Measurements from ENCODE around the gene PTMS. TPM values are rescaled to one million over a fixed set of nuclear protein-coding genes. Genes with fewer than 3 reads are reported as not detected.

PTMS gene
- total and polyA plus RNA-seq, 2 of the 13 experiments (the other 11 are each of a cell fraction or from before 2014, with no cell fraction given): 40.5 to 82.4 TPM

DNA sequence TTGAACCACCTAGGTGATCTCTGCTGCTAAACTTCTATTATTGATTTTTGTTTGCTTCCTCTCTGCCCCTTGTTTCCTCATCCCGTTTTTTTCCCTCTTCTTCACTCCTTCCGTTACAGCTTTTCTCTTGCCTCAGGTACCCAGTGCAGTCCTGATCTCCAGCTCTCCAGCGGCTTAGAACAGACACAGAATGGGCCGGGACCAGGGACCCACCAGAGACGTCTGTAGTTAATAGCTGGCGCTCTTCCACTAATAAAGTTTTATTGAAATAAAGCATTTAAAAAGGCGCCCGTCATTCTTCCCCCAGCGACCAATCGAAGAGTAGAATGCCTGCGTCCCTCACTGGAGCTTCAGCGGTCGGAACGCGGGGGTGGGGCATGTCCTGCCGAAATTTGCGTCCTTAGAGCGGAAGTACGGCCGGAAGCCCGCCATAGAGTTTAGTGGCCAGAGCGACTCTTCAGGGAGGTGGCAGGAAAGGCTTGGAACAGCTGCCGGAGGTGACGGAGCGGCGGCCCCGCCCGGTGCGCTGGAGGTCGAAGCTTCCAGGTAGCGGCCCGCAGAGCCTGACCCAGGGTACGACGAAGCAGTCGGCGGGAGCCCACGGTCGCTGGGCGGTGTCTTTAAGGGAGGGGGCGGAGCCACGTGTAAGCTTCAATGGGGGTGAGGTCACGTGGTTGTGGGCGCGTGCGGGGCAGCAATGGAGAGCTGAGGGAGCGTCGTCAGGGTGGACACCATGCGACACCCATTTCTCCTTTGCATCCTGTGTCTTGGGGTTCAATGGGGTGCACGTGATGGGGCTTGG lies 42.4 kb upstream of the PTMS start, which contains the start of gene COPS7A (continued):
- TF ChIP-seq RBM39 (IDR thresholded peaks at IDR 0.05; ENCODE audit: low read depth, low read length, poor library complexity, severe bottlenecking) (peak; percentile 44), KDM2A (CRISPR knock-in tag; IDR thresholded peaks at IDR 0.05; ENCODE audit: borderline replicate concordance, low read depth) (peak; percentile 79; the same call in 1 of the 2 replicates), RORA (CRISPR knock-in tag; IDR thresholded peaks at IDR 0.05) (no peak), MIXL1 (CRISPR knock-in tag; IDR thresholded peaks at IDR 0.05) (peak; percentile 74; the same call in 1 of the 2 replicates), NR2F1 (CRISPR knock-in tag; IDR thresholded peaks at IDR 0.05) (0 out of 4 replicates have a peak, but pooled peaks of 1 of the 2 experiments have one; percentile 42), ZKSCAN5 (CRISPR knock-in tag; IDR thresholded peaks at IDR 0.05) (no peak), SNAPC4 (CRISPR knock-in tag; IDR thresholded peaks at IDR 0.05) (peak; percentile 91), POLR2AphosphoS5 (IDR thresholded peaks at IDR 0.05; ENCODE audit: low read depth, low read length) (peak; percentile 52), ZNF224 (CRISPR knock-in tag; IDR thresholded peaks at IDR 0.05) (peak; percentile 90; the same call in 1 of the 2 replicates), SNRNP70 (IDR thresholded peaks at IDR 0.05; ENCODE audit: low read depth, low read length) (no peak)
- TF ChIP-seq, protein P1, sequence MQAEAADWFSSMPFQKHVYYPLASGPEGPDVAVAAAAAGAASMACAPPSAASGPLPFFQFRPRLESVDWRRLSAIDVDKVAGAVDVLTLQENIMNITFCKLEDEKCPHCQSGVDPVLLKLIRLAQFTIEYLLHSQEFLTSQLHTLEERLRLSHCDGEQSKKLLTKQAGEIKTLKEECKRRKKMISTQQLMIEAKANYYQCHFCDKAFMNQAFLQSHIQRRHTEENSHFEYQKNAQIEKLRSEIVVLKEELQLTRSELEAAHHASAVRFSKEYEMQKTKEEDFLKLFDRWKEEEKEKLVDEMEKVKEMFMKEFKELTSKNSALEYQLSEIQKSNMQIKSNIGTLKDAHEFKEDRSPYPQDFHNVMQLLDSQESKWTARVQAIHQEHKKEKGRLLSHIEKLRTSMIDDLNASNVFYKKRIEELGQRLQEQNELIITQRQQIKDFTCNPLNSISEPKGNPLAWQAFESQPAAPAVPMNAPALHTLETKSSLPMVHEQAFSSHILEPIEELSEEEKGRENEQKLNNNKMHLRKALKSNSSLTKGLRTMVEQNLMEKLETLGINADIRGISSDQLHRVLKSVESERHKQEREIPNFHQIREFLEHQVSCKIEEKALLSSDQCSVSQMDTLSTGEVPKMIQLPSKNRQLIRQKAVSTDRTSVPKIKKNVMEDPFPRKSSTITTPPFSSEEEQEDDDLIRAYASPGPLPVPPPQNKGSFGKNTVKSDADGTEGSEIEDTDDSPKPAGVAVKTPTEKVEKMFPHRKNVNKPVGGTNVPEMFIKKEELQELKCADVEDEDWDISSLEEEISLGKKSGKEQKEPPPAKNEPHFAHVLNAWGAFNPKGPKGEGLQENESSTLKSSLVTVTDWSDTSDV (CRISPR knock-in tag; IDR thresholded peaks at IDR 0.05): peak; percentile 95; the same call in 1 of the 2 replicates
- TF ChIP-seq, protein P2, sequence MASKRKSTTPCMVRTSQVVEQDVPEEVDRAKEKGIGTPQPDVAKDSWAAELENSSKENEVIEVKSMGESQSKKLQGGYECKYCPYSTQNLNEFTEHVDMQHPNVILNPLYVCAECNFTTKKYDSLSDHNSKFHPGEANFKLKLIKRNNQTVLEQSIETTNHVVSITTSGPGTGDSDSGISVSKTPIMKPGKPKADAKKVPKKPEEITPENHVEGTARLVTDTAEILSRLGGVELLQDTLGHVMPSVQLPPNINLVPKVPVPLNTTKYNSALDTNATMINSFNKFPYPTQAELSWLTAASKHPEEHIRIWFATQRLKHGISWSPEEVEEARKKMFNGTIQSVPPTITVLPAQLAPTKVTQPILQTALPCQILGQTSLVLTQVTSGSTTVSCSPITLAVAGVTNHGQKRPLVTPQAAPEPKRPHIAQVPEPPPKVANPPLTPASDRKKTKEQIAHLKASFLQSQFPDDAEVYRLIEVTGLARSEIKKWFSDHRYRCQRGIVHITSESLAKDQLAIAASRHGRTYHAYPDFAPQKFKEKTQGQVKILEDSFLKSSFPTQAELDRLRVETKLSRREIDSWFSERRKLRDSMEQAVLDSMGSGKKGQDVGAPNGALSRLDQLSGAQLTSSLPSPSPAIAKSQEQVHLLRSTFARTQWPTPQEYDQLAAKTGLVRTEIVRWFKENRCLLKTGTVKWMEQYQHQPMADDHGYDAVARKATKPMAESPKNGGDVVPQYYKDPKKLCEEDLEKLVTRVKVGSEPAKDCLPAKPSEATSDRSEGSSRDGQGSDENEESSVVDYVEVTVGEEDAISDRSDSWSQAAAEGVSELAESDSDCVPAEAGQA (IDR thresholded peaks at IDR 0.05; ENCODE audit: low read depth): peak; percentile 85
- TF ChIP-seq, protein P2 (CRISPR knock-in tag; IDR thresholded peaks at IDR 0.05; ENCODE audit: borderline replicate concordance): 0 out of 2 replicates have a peak, but pooled peaks have one; percentile 16

All from HepG2 (cell line).